Hematopoietic multipotent progenitor cell treated with erythropoietin and hydrocortisone succinate and interleukin-3 and kit ligand, for 15 days (in vitro differentiated cells): ENCODE data around the gene FIBP.

ENCODE experiments used
- DNase-seq: peaks from one replicate; pipeline ENCODE4 v3.0.0-alpha.2; 2015; ENCODE audit warnings: low spot score

FIBP gene

DNA sequence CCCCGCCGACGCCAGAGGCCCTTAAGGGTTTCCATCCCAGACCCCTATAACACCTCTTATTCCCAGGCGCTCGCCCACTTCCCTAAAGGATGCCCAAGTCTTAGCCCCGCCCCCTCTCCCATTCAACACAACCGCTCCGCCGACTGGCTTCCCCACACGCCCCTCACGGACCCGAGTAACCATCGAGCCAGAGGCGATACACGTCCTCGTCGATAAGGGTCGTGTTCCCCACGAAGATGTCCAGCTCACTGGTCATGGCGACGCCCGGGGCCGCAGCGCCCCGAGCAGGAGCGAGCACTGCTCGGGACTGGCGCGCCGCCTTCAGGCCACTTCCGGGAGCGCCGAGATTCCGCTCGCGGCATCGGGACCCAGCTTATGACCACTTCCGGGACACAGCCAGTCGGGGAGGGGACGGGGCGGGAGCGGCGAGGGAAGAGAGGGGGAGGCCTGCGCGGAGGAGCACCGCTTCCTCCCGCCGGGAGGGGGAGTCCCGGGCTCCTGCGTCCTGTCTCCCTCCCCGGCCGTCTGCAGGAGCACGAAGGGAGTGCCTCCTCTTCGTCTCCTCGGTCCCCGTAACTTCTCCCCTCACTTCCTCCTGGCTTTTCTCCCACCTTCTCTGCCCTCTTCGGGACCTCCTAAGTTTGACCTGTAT lies at the start of gene FIBP:
TSS of gene FIBP (minus strand) at position 309 of the 652 bp plus-strand sequence. CDS start at position 256, 53 bp downstream.
- peak; percentile 95 for DNase-seq

DNA sequence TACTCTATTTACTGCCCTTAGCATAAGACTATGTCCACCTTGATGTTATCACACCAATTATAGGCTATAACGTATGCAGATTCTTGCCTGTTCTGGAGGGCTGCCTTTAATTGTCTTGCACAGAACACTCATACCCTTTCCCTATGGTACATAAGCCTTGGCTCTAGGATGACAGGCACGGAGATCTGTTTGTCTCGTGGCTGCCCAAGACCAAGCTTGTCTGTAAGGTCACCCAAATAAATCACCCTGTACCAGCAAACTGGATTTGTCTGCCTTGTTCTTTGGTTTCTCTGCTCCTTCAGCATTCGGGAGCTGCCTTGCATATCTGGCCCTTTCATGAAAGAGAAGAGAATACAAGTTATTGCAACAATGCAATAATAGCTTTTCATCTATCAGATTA lies 49.5 kb upstream of the FIBP start:
- no peak for DNase-seq

- peak; percentile 84 for DNase-seq
Observed at GRCh38 chr11:65934014-65934413, 45.7 kb upstream of the FIBP start.

DNA sequence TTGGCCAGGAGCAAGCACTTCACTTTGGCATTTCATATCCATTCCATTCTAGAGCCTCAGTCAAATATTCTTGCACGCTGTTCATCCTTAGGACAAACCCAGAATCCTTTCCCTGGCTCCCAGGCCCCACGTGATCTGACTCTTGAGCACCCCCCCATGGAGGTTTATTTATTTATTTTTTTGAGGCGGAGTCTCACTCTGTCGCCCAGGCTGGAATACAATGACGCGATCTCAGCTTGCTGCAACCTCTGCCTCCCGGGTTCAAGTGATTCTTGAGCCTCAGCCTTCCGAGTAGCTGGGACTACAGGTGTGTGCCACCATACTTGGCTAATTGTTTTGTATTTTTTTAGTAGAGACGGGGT lies 44.3 kb upstream of the FIBP start:
- peak; percentile 54 for DNase-seq

DNA sequence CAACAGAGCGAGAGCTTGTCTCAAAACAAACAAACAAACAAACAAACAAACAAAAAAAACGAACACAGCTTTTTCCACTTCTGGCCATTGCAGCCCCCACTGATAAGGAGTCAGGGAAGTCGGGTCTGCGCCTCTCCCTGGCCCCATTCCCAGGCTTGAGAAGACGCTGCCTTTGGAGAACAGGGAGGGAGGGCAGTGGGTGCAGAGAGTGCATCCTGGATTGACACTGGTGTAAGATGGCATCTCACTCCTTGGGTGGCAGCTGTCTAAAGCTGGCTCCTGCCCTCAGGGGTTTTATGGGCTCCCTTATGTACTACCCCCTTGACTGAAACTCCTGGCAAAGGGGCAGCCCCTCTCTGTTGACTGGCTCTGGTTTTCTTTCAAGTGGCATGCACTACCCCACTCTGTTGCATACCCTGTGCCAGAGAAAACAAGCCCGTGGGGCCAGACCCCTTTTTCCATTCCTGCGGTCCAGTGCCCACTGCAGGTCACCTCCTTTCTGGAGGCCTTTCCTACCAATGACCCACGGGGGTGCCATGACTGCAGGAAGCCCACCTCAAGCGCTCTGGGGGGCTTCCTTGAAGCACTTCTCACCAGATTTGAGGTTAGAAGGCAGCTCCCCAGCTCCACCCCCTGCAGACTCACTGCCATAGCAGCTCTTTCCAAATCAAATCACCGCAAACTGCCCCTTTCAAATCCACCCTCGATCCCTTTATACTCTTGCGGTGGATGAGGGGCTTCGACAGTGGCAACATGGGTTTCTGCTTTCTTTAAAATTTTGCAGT lies 43.7 kb upstream of the FIBP start:
- DNase-seq = no peak

DNA sequence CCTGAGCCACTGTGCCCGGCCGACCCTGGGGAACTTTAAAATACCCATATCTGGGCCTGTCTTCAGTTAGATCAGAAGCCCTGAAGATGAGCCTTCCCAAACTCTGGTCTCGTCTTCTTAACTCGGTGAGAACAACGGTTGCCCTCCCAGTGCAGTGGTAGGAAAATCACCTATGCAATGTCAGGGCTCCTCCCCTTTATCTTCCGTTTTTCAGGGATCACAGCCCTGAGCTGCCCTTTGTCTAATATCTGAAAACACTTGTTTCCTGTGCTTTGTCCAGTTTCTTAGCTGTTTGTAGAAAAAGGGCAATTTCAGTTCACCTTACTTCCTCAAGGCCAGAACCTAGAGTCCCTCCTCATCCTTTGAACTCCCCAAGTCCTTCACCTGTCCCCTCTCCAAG lies 40.4 kb upstream of the FIBP start:
- peak; percentile 28 for DNase-seq

- peak; percentile 86 for DNase-seq
Observed at GRCh38 chr11:65927904-65928397, 39.7 kb upstream of the FIBP start.

- DNase-seq = no peak
Observed at GRCh38 chr11:65925397-65925796, 37.1 kb upstream of the FIBP start.

- no peak for DNase-seq
Observed at GRCh38 chr11:65922565-65922964, 34.3 kb upstream of the FIBP start.

- DNase-seq = no peak
Observed at GRCh38 chr11:65921876-65922275, 33.6 kb upstream of the FIBP start.

DNA sequence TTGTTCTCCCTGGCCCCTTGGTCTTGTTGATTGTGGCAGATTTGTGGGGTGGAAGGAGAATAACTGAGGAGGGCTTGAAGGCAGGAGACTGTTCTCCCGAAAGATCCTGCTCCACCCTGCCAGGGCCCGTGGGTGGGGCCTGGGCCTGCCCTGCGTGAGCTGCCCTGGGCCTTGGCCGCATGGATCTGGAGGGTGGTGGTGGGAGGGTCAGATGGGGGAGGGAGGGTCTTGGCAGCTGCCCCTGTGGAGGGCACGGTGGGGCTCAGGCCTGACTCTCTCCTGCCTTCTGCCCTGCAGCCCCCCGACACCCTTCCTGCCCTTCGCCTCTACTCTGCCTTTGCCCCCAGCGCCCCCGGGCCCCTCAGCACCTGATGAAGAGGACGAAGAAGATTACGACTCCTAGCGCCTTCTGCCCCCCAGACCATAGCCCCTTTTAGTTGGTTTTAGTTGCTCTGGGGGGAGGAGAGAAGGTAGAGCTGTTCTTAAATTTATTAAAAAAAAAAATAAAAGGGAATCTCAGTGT lies 32.8 kb upstream of the FIBP start:
- DNase-seq = no peak

DNA sequence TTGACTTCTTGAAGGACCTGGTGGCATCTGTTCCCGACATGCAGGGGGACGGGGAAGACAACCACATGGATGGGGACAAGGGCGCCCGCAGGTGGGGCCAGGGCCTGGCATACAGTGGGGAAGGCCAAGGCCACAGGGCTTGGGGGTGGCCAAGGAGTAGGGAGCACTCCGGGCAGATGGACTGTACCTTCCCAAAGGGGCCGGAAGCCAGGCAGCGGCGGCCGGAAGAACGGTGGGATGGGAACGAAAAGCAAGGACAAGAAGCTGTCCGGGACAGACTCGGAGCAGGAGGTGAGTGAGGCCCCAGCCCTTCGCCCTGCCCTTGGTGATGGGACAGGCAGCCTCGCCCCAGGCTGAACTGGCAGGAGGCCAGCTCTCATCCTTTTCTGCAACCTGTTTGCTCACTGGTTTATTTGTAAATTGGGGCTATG lies 32.1 kb upstream of the FIBP start:
- peak; percentile 56 for DNase-seq

GRCh38 chr11:65919573-65920371 lies 31.5 kb upstream of the FIBP start:
- DNase-seq = no peak

GRCh38 chr11:65919141-65919572 lies 30.9 kb upstream of the FIBP start, which contains the start of gene DRAP1:
Gene DRAP1 (plus strand): TSS chr11:65919426. CDS start chr11:65919502, 76 bp downstream.
- DNase-seq = peak; percentile 99

DNA sequence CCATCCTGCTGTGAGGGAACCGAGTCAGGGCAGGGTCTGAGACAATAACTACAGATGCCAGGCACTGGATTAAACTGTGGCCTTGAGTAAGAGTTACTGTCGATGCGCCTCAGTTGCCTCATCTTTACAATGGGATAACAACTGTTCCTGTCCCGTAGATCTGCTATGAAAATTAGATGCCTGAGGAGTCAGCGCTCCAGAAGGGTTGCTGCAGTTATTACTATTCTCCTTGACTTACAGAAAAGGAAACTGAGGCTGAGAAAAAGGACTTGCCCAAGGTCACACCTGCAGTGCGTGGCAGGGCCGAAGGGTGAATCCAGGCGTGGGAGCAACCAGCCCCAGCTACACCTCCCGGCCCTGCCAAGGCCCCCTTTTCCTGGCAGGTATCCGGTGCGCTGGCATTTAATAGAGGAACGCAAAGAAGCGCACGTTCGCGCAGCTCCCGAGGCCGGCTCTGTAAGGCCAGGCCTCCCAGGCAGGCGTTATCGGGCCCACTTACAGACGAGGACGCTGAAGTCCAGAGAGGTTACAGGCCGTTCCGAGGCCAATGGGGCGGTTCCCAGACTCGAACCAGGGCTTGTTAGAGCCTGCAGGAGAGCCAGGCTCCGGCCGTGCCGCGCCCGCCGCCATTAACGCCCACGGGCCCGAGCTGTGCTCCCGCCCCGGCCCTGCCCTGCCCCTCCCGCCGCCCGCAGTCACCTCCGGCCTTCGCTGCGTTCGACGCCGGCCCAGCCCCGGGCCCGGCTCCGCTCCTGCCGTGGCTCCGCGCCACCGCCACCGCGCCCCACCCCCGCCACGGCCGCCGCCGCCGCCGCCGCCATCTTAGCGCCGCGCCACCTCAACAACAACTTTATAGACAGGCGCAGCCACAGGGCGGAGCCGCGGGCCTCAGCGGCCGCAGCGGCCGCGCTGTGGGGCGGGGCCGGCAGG lies 30.2 kb upstream of the FIBP start, which contains the start of gene C11orf68:
TSS of gene C11orf68 (minus strand) at position 852 of the 930 bp plus-strand sequence. CDS start at position 821, 31 bp downstream.
- DNase-seq = no peak

DNA sequence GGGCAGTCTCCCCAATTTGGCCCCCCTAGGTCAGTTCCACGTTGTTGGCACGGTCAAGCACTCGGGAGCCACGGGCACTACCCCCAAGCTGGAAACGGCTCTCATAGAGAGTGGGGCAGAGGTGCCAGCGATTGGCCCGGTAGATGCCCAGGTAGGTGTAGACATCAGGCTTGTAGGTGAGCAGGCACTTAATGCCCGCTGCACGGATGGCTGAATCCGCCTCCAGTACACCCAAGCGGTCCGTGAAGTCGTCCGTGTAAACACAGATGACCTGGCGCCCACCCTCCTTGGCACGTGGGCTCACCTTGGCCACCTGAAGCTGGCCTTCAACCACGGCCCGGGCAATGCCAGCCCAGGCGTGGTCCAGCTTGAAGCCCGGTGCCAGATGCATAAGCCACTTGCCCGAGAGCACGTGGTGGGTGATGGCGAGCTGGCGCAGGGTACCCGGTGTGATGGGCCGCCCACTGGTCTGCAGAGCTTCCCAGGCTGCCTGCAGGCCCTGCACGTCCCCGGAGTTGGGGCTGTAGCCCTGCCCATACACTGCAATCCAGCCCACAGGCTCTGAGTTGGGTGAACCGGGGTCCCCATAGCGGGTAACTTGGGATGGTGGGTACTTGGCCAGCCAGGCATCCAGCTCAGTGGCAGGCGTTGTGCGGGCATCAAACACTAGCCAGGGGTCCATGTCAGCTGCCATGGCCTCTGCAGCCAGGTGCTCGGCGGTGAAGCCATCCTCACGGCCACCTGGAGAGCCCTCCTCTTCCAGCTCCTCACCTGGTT lies 29.4 kb upstream of the FIBP start:
- no peak for DNase-seq

- DNase-seq = no peak
Observed at GRCh38 chr11:65917077-65917433, 28.8 kb upstream of the FIBP start.

DNA sequence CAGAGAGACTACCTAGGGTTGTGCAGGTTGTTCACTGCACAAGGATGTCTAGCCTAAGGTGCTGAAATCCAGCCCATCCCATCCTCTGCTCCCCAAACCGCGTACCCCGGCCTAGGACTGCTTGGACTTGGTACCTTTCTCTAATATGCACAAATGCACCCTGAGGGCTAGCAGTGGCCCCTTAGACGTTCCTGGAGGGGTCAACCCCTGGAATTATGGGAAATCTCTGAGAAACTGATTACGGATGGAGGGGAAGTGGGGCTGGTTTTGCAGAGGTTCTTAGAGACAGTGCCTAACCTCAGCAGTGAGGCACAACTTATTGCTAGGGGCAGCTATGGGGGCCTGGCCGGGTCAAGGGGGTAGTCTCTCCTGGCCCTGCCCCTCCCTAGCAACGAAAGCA lies 28.1 kb upstream of the FIBP start:
- DNase-seq = no peak

GRCh38 chr11:65915821-65916251 lies 27.6 kb upstream of the FIBP start:
- DNase-seq = peak; percentile 70
